Progenitor cell of endocrine pancreas (in vitro differentiated cells): Measurements from ENCODE around the gene MKS1. TPM values are rescaled to one million over a fixed set of nuclear protein-coding genes. Genes with fewer than 3 reads are reported as not detected.

ENCODE experiments used
- DNase-seq: peaks from one replicate; pipeline ENCODE4 v3.0.0; 2021; ENCODE audit warnings: low spot score; ENCODE audit not compliant: unreplicated experiment
- H3K27ac Mint-ChIP-seq: 2 replicates; pipeline ENCODE4 v1.8.0; 2021; ENCODE audit warnings: mild to moderate bottlenecking, moderate library complexity, mixed read lengths
- H3K27me3 Mint-ChIP-seq: 2 replicates; pipeline ENCODE4 v1.8.0; 2021; ENCODE audit warnings: mixed read lengths
- H3K36me3 Mint-ChIP-seq: 2 replicates; pipeline ENCODE4 v1.8.0; 2022; ENCODE audit warnings: mixed read lengths; ENCODE audit not compliant: insufficient read depth
- H3K4me1 Mint-ChIP-seq: 2 replicates; pipeline ENCODE4 v1.8.0; 2021; ENCODE audit warnings: low read depth, mixed read lengths
- H3K4me3 Mint-ChIP-seq: 2 replicates; pipeline ENCODE4 v1.8.0; 2021; ENCODE audit warnings: low read depth, mild to moderate bottlenecking, moderate library complexity, mixed read lengths
- H3K9me3 Mint-ChIP-seq: 2 replicates; pipeline ENCODE4 v1.8.0; 2021; ENCODE audit warnings: low read depth, mixed read lengths
- CTCF ChIP-seq: fragments of 200-600 bp; sonication (generic); IDR thresholded peaks from one replicate; pipeline ENCODE4 v1.5.0; 2021; ENCODE audit warnings: antibody characterized with exemption, mild to moderate bottlenecking; ENCODE audit not compliant: unreplicated experiment
- total RNA-seq: library from RNA; stranded (reverse); gene quantifications from 2 replicates; pipeline ENCODE4 v1.2.1, GENCODE V29; 2021

Gene MKS1
- total RNA-seq, 1 donor from 2014 or later: 40.0 TPM

GRCh38 chr17:58187675-58188074 lies 31.4 kb downstream of the MKS1 start:
- Mint-ChIP-seq H3K4me3 (no peak overlapping the region), H3K36me3 (no peaks in the 10 kb centered on the region), H3K27ac (no peak overlapping the region), H3K27me3 (peaks cover 35% of the 10 kb centered on the region), H3K9me3 (no peaks in the 10 kb centered on the region), H3K4me1 (peaks cover 3% of the 10 kb centered on the region)
- no peak for TF ChIP-seq CTCF
- no peak for DNase-seq

- DNase-seq: no peak
- Mint-ChIP-seq H3K27me3 (peaks cover 35% of the 10 kb centered on the region), H3K27ac (no peak overlapping the region), H3K9me3 (no peaks in the 10 kb centered on the region), H3K4me3 (no peak overlapping the region), H3K4me1 (peaks cover 3% of the 10 kb centered on the region), H3K36me3 (no peaks in the 10 kb centered on the region)
- no peak for TF ChIP-seq CTCF
These were observed 32.0 kb downstream of the MKS1 start for GRCh38 chr17:58187063-58187462.

GRCh38 chr17:58186591-58186990 lies 32.5 kb downstream of the MKS1 start:
- H3K9me3 Mint-ChIP-seq: no peaks in the 10 kb centered on the region
- no peaks in the 10 kb centered on the region for H3K36me3 Mint-ChIP-seq
- H3K27ac Mint-ChIP-seq: no peak overlapping the region
- peaks cover 3% of the 10 kb centered on the region for H3K4me1 Mint-ChIP-seq
- peaks cover 36% of the 10 kb centered on the region for H3K27me3 Mint-ChIP-seq
- TF ChIP-seq CTCF: no peak
- DNase-seq: no peak
- H3K4me3 Mint-ChIP-seq: no peak overlapping the region

- TF ChIP-seq CTCF: no peak
- no peaks in the 10 kb centered on the region for H3K9me3 Mint-ChIP-seq
These were observed 33.9 kb downstream of the MKS1 start for GRCh38 chr17:58184986-58185761.

GRCh38 chr17:58184308-58184985 lies 34.6 kb downstream of the MKS1 start:
- no peak for DNase-seq
- Mint-ChIP-seq H3K27ac (no peak overlapping the region), H3K9me3 (no peaks in the 10 kb centered on the region), H3K27me3 (peaks cover 35% of the 10 kb centered on the region), H3K4me1 (no peaks in the 10 kb centered on the region), H3K36me3 (no peaks in the 10 kb centered on the region), H3K4me3 (no peak overlapping the region)
- TF ChIP-seq CTCF: no peak

More at GRCh38 chr17:58184986-58185761, 33.9 kb downstream of the MKS1 start:
- peaks cover 36% of the 10 kb centered on the region for H3K27me3 Mint-ChIP-seq
- no peak overlapping the region for H3K4me3 Mint-ChIP-seq
- no peak for DNase-seq
- H3K4me1 Mint-ChIP-seq: no peaks in the 10 kb centered on the region
- H3K36me3 Mint-ChIP-seq: no peaks in the 10 kb centered on the region
- no peak overlapping the region for H3K27ac Mint-ChIP-seq
